MCF 10A (cell line): ENCODE results near the gene PLN. TPM values are rescaled to one million over a fixed set of nuclear protein-coding genes. Genes with fewer than 3 reads are reported as not detected.

Source experiments
- BruUV-seq: library from RNA; stranded (reverse); fragments of 400-500 nt; replicated peaks from 2 replicates; lab custom pipeline; 2021; lab: Mats Ljungman, UMichigan
- CTCF ChIA-PET: fragments of 300-600 bp; sonication (Branson Sonifier 250); formaldehyde crosslinking; extraction: SDS; loops from one replicate; lab custom pipeline; 2021; ENCODE audit warnings: antibody characterized with exemption, inconsistent platforms; lab: Yijun Ruan, JAX
- POLR2A ChIA-PET: fragments of 300-600, 350-650 bp; sonication (Branson Sonifier 250); formaldehyde crosslinking; extraction: SDS; loops from one replicate; lab custom pipeline; 2020; ENCODE audit warnings: antibody characterized with exemption, inconsistent platforms; lab: Yijun Ruan, JAX
- DNase-seq: peaks from one replicate; pipeline ENCODE4 v3.0.0-alpha.2; 2018; ENCODE audit not compliant: unreplicated experiment
- H3K27ac Mint-ChIP-seq: one replicate; pipeline ENCODE4 v1.8.0; 2022; ENCODE audit warnings: mild to moderate bottlenecking, low read depth, mixed read lengths; ENCODE audit not compliant: unreplicated experiment
- H3K27me3 Mint-ChIP-seq: one replicate; pipeline ENCODE4 v1.8.0; 2022; ENCODE audit warnings: mixed read lengths; ENCODE audit not compliant: insufficient read depth, unreplicated experiment
- H3K36me3 Mint-ChIP-seq: one replicate; pipeline ENCODE4 v1.8.0; 2022; ENCODE audit warnings: mild to moderate bottlenecking, moderate library complexity, mixed read lengths; ENCODE audit not compliant: insufficient read depth, unreplicated experiment
- H3K4me1 Mint-ChIP-seq: one replicate; pipeline ENCODE4 v1.8.0; 2022; ENCODE audit warnings: mixed read lengths; ENCODE audit not compliant: insufficient read depth, unreplicated experiment
- H3K4me3 Mint-ChIP-seq: one replicate; pipeline ENCODE4 v1.8.0; 2022; ENCODE audit warnings: mild to moderate bottlenecking, moderate library complexity, mixed read lengths; ENCODE audit not compliant: unreplicated experiment
- H3K9me3 Mint-ChIP-seq: one replicate; pipeline ENCODE4 v1.8.0; 2022; ENCODE audit warnings: mixed read lengths; ENCODE audit not compliant: unreplicated experiment
- CTCF ChIP-seq: fragments of 200-600 bp; IDR thresholded peaks from one replicate; pipeline ENCODE4 v1.8.0; 2022; ENCODE audit warnings: antibody characterized with exemption, mild to moderate bottlenecking; ENCODE audit not compliant: unreplicated experiment
- intact Hi-C: fragments of 100-400 bp; cut with micrococcal nuclease; formaldehyde crosslinking; loops from 2 replicates; pipeline ENCODE4 v1.14.1; 2022
- total RNA-seq: library from RNA; stranded (reverse); gene quantifications from 2 replicates; pipeline ENCODE4 v1.2.3, GENCODE V29; 2022

PLN gene
- total RNA-seq, 1 experiment from 2014 or later: not detected

- Mint-ChIP-seq H3K4me1 (no peaks in the 10 kb centered on the region), H3K27ac (no peak overlapping the region), H3K36me3 (no peaks in the 10 kb centered on the region), H3K27me3 (no peaks in the 10 kb centered on the region), H3K4me3 (no peak overlapping the region), H3K9me3 (no peaks in the 10 kb centered on the region)
- BruUV-seq: no TSS peak
- no peak for DNase-seq
- TF ChIP-seq CTCF: no peak
- intact Hi-C loops: loop anchor here (2.0 to 5.0 kb wide), 3 partner anchors 111 to 665 kb away; no protein-coding TSS in a partner anchor
- ChIA-PET POLR2A (no interaction called here), CTCF (interaction anchor here (0.6 to 1.2 kb wide), 10 partner anchors 17 to 391 kb away, joined by 3 to 5 read pairs (median 3); no protein-coding TSS in a partner anchor)
Observed at GRCh38 chr6:118507636-118508035, 40.5 kb upstream of the PLN start.

- DNase-seq: peak; percentile 43
- BruUV-seq: no TSS peak
Observed at GRCh38 chr6:118509009-118509617, 39.0 kb upstream of the PLN start.

GRCh38 chr6:118511930-118512715 lies 36.0 kb upstream of the PLN start:
- H3K9me3 Mint-ChIP-seq: no peaks in the 10 kb centered on the region
- POLR2A ChIA-PET: no interaction called here
- no peaks in the 10 kb centered on the region for H3K36me3 Mint-ChIP-seq
- H3K4me1 Mint-ChIP-seq: no peaks in the 10 kb centered on the region
- H3K4me3 Mint-ChIP-seq: no peak overlapping the region
- TF ChIP-seq CTCF: no peak
- no peak for DNase-seq
- no peaks in the 10 kb centered on the region for H3K27me3 Mint-ChIP-seq
- BruUV-seq: no TSS peak
- CTCF ChIA-PET: interaction anchor here (0.5 to 3.6 kb wide), 18 partner anchors 9 to 1165 kb away, joined by 3 to 45 read pairs (median 4); no protein-coding TSS in a partner anchor
- H3K27ac Mint-ChIP-seq: no peak overlapping the region
- intact Hi-C loops: no loop called here

More at GRCh38 chr6:118509009-118509617, 39.0 kb upstream of the PLN start:
- Mint-ChIP-seq H3K4me1 (no peaks in the 10 kb centered on the region), H3K4me3 (no peak overlapping the region), H3K9me3 (no peaks in the 10 kb centered on the region), H3K27me3 (no peaks in the 10 kb centered on the region), H3K36me3 (no peaks in the 10 kb centered on the region), H3K27ac (no peak overlapping the region)
- ChIA-PET POLR2A (no interaction called here), CTCF (interaction anchor here (3.6 kb wide), 1 partner anchor 224 kb away, joined by 45 read pairs; no protein-coding TSS in a partner anchor)
- intact Hi-C loops: loop anchor here (1.0 to 5.0 kb wide), 7 partner anchors 42 to 667 kb away; no protein-coding TSS in a partner anchor
- TF ChIP-seq CTCF: peak; percentile 63

GRCh38 chr6:118514689-118515088 lies 33.4 kb upstream of the PLN start:
- H3K4me1 Mint-ChIP-seq: no peaks in the 10 kb centered on the region
- H3K36me3 Mint-ChIP-seq: no peaks in the 10 kb centered on the region
- no TSS peak for BruUV-seq
- H3K27me3 Mint-ChIP-seq: no peaks in the 10 kb centered on the region
- CTCF ChIA-PET: interaction anchor here (0.5 to 0.6 kb wide), 5 partner anchors 92 to 1719 kb away, joined by 3 read pairs; no protein-coding TSS in a partner anchor
- no peak overlapping the region for H3K27ac Mint-ChIP-seq
- no peak for TF ChIP-seq CTCF
- DNase-seq: no peak
- no peak overlapping the region for H3K4me3 Mint-ChIP-seq
- intact Hi-C loops: no loop called here
- POLR2A ChIA-PET: no interaction called here
- H3K9me3 Mint-ChIP-seq: no peaks in the 10 kb centered on the region
